K562 (cell line): Measurements from ENCODE around the gene ATP6V1G2. TPM values are rescaled to one million over a fixed set of nuclear protein-coding genes. Genes with fewer than 3 reads are reported as not detected.

ENCODE experiments used
- ATAC-seq: fragments of 200-7000 bp; cut with Tn5 transposase; 3 replicates; pipeline ENCODE4 v1.9.1; 2020; ENCODE audit warnings: moderate library complexity
- BruUV-seq: library from RNA; stranded (reverse); fragments of 400-500 nt; replicated peaks from 2 replicates; lab custom pipeline; 2021; lab: Mats Ljungman, UMichigan
- CTCF ChIA-PET: fragments of 300-600 bp; formaldehyde crosslinking; extraction: SDS; loops from one replicate; lab custom pipeline; 2021; ENCODE audit warnings: low intra/inter-chr PET ratio; lab: Yijun Ruan, JAX
- POLR2A ChIA-PET: fragments of 300-600, 350-650 bp; sonication (Branson Sonifier 250); formaldehyde crosslinking; extraction: SDS; loops from one replicate; lab custom pipeline; 2021; ENCODE audit warnings: antibody characterized with exemption, inconsistent platforms; lab: Yijun Ruan, JAX
- DNase-seq, 4 experiments: peaks; one replicate each; pipeline versions ENCODE4 v3.0.0 to v3.0.0-alpha.2; 2011 to 2018; ENCODE audit warnings: low spot score in 3 of 4, mixed read lengths in 3 of 4; ENCODE audit errors: extremely low read depth in 1 of 4
- FAIRE-seq: peaks from 2 replicates; lab custom pipeline; 2011; peaks lifted over from hg19 to GRCh38; lab: Jason Lieb, UNC
- H2AFZ ChIP-seq: 2 replicates; pipeline ENCODE4 v1.6.0; 2011; ENCODE audit warnings: low read depth, low read length, control low read depth, inconsistent platforms
- H3K27ac ChIP-seq: fragments of 200-600 bp; 3 replicates; pipeline ENCODE4 v1.8.0; 2011; ENCODE audit warnings: low read depth, mild to moderate bottlenecking, control low read depth, inconsistent platforms, low read length, moderate library complexity, mixed read lengths; ENCODE audit errors: extremely low read depth
- H3K27me3 ChIP-seq, 2 experiments: fragments of 300-600 bp in 1 of 2; 2 replicates in 1 of 2; 3 replicates in 1 of 2; pipeline versions ENCODE4 v1.6.0 to v1.8.0; 2011; ENCODE audit warnings: inconsistent platforms in 2 of 2, low read length in 2 of 2, mild to moderate bottlenecking in 1 of 2, mixed read lengths in 1 of 2, moderate library complexity in 1 of 2; ENCODE audit not compliant: control insufficient read depth in 2 of 2, insufficient read depth in 2 of 2
- H3K36me3 ChIP-seq: fragments of 300-600 bp; 3 replicates; pipeline ENCODE4 v1.8.0; 2011; ENCODE audit warnings: mild to moderate bottlenecking, low read length, inconsistent platforms; ENCODE audit not compliant: control insufficient read depth, insufficient read depth
- H3K4me1 ChIP-seq, 2 experiments: fragments of 200-600 bp in 1 of 2; replicated peaks in 1 of 2; 2 replicates in 1 of 2; 3 replicates in 1 of 2; pipeline versions ENCODE4 v1.5.1 to v1.8.0; 2011; ENCODE audit warnings: inconsistent platforms in 2 of 2, low read length in 2 of 2, mild to moderate bottlenecking in 1 of 2, mixed read lengths in 1 of 2, moderate library complexity in 1 of 2; ENCODE audit not compliant: control insufficient read depth in 2 of 2, insufficient read depth in 2 of 2
- H3K4me2 ChIP-seq: 2 replicates; pipeline ENCODE4 v1.6.1; 2011; ENCODE audit warnings: low read length, control low read depth, inconsistent platforms, mixed read lengths; ENCODE audit not compliant: insufficient read depth
- H3K4me3 ChIP-seq: fragments of 200-600 bp; sonication (generic), shearing (Covaris generic); 2 replicates; pipeline ENCODE4 v1.5.1; 2016; ENCODE audit warnings: control low read depth, inconsistent platforms
- H3K79me2 ChIP-seq: fragments of 200-600 bp; 3 replicates; pipeline ENCODE4 v1.8.0; 2011; ENCODE audit warnings: low read length, inconsistent platforms; ENCODE audit not compliant: control insufficient read depth, insufficient read depth
- H3K9ac ChIP-seq, 2 experiments: 2 replicates each; pipeline versions ENCODE4 v1.6.0 to v1.6.1; 2011; ENCODE audit warnings: low read depth in 2 of 2, low read length in 2 of 2, control low read depth in 1 of 2, inconsistent platforms in 1 of 2, mild to moderate bottlenecking in 1 of 2, mixed read lengths in 1 of 2; ENCODE audit not compliant: insufficient read depth in 1 of 2
- H3K9me1 ChIP-seq: one replicate; pipeline ENCODE4 v1.6.0; 2011; ENCODE audit warnings: inconsistent platforms, mild to moderate bottlenecking, low read length, moderate library complexity; ENCODE audit not compliant: control insufficient read depth, insufficient read depth
- H3K9me3 ChIP-seq: replicated peaks from 2 replicates; pipeline ENCODE4 v1.5.1; 2011; ENCODE audit warnings: low read depth, low read length, inconsistent platforms; ENCODE audit not compliant: control insufficient read depth, insufficient read depth
- H4K20me1 ChIP-seq: replicated peaks from 2 replicates; pipeline ENCODE4 v1.6.1; 2011; ENCODE audit warnings: low read length, inconsistent platforms, mixed read lengths; ENCODE audit not compliant: control insufficient read depth, insufficient read depth
- CHD2 ChIP-seq: IDR thresholded peaks from 2 replicates; pipeline ENCODE4 v1.6.1; 2011; ENCODE audit warnings: low read depth, low read length
- EP300 ChIP-seq: IDR thresholded peaks from 2 replicates; pipeline ENCODE4 v1.6.1; 2012; ENCODE audit warnings: low read length, improper control_type of control experiment
- ETV1 ChIP-seq: fragments of 450-650 bp; conservative IDR thresholded peaks from 2 replicates; pipeline ENCODE4 v1.6.1; 2016; ENCODE audit warnings: missing genetic modification characterization, control low read depth, low read depth, missing compliant biosample characterization
- HDAC3 ChIP-seq: fragments of 450-650 bp; IDR thresholded peaks from 2 replicates; pipeline ENCODE4 v1.6.1; 2018; ENCODE audit warnings: borderline replicate concordance, mild to moderate bottlenecking, moderate library complexity; ENCODE audit not compliant: partially characterized antibody
- JUND ChIP-seq, 2 experiments: IDR thresholded peaks; 2 replicates in 1 of 2; 3 replicates in 1 of 2; pipeline ENCODE4 v1.6.1; 2011; ENCODE audit warnings: borderline replicate concordance in 2 of 2, low read depth in 2 of 2, low read length in 2 of 2, improper control_type of control experiment in 1 of 2, missing biosample characterization in 1 of 2, missing genetic modification characterization in 1 of 2, missing genetic modification reagents in 1 of 2
- MTA3 ChIP-seq: fragments of 450-650 bp; formaldehyde crosslinking; IDR thresholded peaks from 2 replicates; pipeline ENCODE4 v1.6.1; 2017; ENCODE audit warnings: mild to moderate bottlenecking, borderline replicate concordance
- NEUROD1 ChIP-seq: fragments of 150-350 bp; IDR thresholded peaks from 2 replicates; pipeline ENCODE4 v1.6.1; 2014; ENCODE audit warnings: borderline replicate concordance, low read length, low read depth; ENCODE audit not compliant: partially characterized antibody
- RCOR1 ChIP-seq, 2 experiments: IDR thresholded peaks; 2 replicates each; pipeline ENCODE4 v1.6.1; 2012; ENCODE audit warnings: low read depth in 2 of 2, low read length in 2 of 2, borderline replicate concordance in 1 of 2, improper control_type of control experiment in 1 of 2
- RERE ChIP-seq: sonication (generic); formaldehyde crosslinking; IDR thresholded peaks from 2 replicates; pipeline ENCODE4 v1.8.0; 2023; ENCODE audit warnings: missing genetic modification reagents, mild to moderate bottlenecking, borderline replicate concordance
- SOX6 ChIP-seq: fragments of 450-650 bp; IDR thresholded peaks from 2 replicates; pipeline ENCODE4 v1.6.1; 2014; ENCODE audit warnings: mild to moderate bottlenecking
- TBL1XR1 ChIP-seq, 2 experiments: IDR thresholded peaks; 2 replicates each; pipeline ENCODE4 v1.6.1; 2012; ENCODE audit warnings: improper control_type of control experiment in 2 of 2, low read length in 2 of 2, mild to moderate bottlenecking in 1 of 2
- TRIM24 ChIP-seq, 2 experiments: fragments of 450-650 bp; IDR thresholded peaks; 2 replicates each; pipeline ENCODE4 v1.6.1; 2016
- ZNF311 ChIP-seq: fragments of 250-450 bp; sonication (Bioruptor Pico); IDR thresholded peaks from 2 replicates; pipeline ENCODE4 v1.4.0; 2020; ENCODE audit warnings: mild to moderate bottlenecking, moderate library complexity
- WGBS: fragments of 100-300 bp; shearing (Covaris generic); methylation state at CpG from one replicate; pipeline ENCODE4 v1.1.6; 2016; ENCODE audit warnings: low coverage, mixed read lengths; ENCODE audit not compliant: insufficient coverage; ENCODE audit errors: missing lambda C conversion rate; 5-methylcytosine and 5-hydroxymethylcytosine counted together
- in situ Hi-C: fragments of 300-500 bp; cut with MboI; formaldehyde crosslinking; loops from 4 replicates; pipeline ENCODE4 v1.15.0; 2018; ENCODE audit warnings: inconsistent platforms, mixed read lengths
- intact Hi-C: fragments of 100-400 bp; cut with micrococcal nuclease; formaldehyde crosslinking; loops from 2 replicates; pipeline ENCODE4 v1.14.2; 2022
- polyA plus RNA-seq, 8 experiments: library from polyadenylated mRNA; depleted of rRNA in 4 of 8; stranded (reverse) in 5 of 8; unstranded in 3 of 8; fragments of >200 nt; fragmentation: Nextera tagmentation in 2 of 8; fragmentation: Illumina TruSeq in 1 of 8; extraction: Ambion mirVana in 2 of 8; extraction: Trizol in 1 of 8; gene quantifications; 2 replicates each; pipeline versions ENCODE4 v1.2.1 to v1.2.3, GENCODE V29; 2011 to 2014; ENCODE audit warnings: inconsistent platforms in 1 of 8, missing spikeins in 1 of 8
- total RNA-seq, 7 experiments: library from RNA; depleted of rRNA in 6 of 7; stranded (reverse); fragments of >200 nt in 6 of 7; fragmentation: Illumina TruSeq in 2 of 7; extraction: Trizol in 2 of 7; gene quantifications; 2 replicates each; pipeline versions ENCODE4 v1.2.1 to v1.2.3, GENCODE V29; 2011 to 2021; ENCODE audit warnings: low replicate concordance in 1 of 7

ATP6V1G2 gene
- total and polyA plus RNA-seq, 9 of the 15 experiments (the other 6 are each of a cell fraction or from before 2014, with no cell fraction given), result 0.14 to 1.5 (median 0.33) TPM

DNA sequence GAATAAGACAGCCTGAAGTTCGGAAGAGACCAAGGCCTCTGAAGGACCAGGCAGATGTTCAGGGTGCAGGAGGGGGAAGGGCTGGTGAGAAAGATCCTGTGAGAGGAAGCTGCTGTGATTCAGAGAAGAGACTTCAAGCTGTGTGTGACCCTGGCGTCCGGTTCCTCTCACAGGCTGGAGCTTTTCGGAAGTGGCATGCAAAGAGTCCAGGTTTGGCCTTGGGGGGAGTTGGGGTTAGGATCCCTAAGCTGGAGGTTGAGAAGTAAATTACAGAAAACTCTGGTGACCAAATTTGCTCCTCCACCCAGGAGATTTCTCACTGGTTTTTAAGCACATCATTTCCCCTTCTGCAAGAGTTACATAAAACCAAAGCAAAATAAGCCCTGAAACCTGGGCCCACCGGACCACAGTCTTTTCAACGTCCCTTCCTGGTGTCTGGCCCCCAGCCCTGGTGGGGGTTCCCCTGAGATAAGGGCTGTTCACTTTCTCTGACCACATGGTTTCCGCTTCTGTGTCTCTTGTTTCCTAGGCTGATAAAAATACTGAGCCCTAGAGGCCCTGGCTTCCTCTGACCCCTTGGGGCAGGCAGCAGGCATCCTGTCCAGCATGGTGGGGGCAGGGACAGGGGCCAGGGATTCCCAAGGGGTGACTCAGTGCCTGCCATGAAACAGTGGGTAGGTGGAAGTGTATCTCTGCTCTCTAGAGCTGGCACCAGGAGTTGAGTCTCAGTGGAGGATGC is 13.7 kb upstream of the ATP6V1G2 start (continued):
- peak in 1 of 2 experiments; percentile 84; a peak in 1 of 4 replicates for TF ChIP-seq RCOR1 (IDR thresholded peaks at IDR 0.05; ENCODE audit: borderline replicate concordance in 1 of 2, low read depth in 2 of 2, low read length in 2 of 2)
- TF ChIP-seq SOX6, result peak; percentile 71
- no peak for TF ChIP-seq CHD2
- TF ChIP-seq EP300, result peak; percentile 83
- TF ChIP-seq JUND (IDR thresholded peaks at IDR 0.05; ENCODE audit: borderline replicate concordance, low read depth, low read length), result peak; percentile 88
- peak; percentile 61; the same call in 1 of the 3 replicates for TF ChIP-seq JUND (tag; IDR thresholded peaks at IDR 0.05; ENCODE audit: borderline replicate concordance, low read depth, low read length)
- TF ChIP-seq TBL1XR1 (IDR thresholded peaks at IDR 0.05; ENCODE audit: low read length in 2 of 2), result peak in 1 of 2 experiments; percentile 74; a peak in 2 of 4 replicates
- TF ChIP-seq ZNF311 (CRISPR knock-in tag), result no peak
- TF ChIP-seq MTA3, result peak; percentile 40; the same call in 1 of the 2 replicates
- peak; percentile 62 for TF ChIP-seq HDAC3
- peak; percentile 63 for TF ChIP-seq NEUROD1
- 0 out of 4 replicates have a peak, but pooled peaks have one; percentile 21 to 42 for TF ChIP-seq TRIM24 (IDR thresholded peaks at IDR 0.05)

GRCh38 chr6:31559606-31559957 is 13.2 kb upstream of the ATP6V1G2 start:
- Histone ChIP-seq H4K20me1 (no peaks in the 10 kb centered on the region), H3K9me1 (peaks cover 6% of the 10 kb centered on the region), H3K27ac (peak overlapping the region; percentile 41), H3K79me2 (no peaks in the 10 kb centered on the region), H3K4me2 (peak overlapping the region; percentile 17), H3K9ac (peak overlapping the region; percentile 6 to 77; a peak in 2 of 4 replicates), H3K27me3 (no peaks in the 10 kb centered on the region), H3K9me3 (no peaks in the 10 kb centered on the region), H2AFZ (no peak overlapping the region), H3K4me3 (no peak overlapping the region), H3K4me1 (peaks cover 47 to 64% of the 10 kb centered on the region in 2 experiments), H3K36me3 (peaks cover 51% of the 10 kb centered on the region)
- no TSS peak for BruUV-seq
- in situ Hi-C loops, result no loop called here
- WGBS, result 20% methylated on average over 4 of the region's 4 CpGs
- ChIA-PET POLR2A (interaction anchor here (0.7 to 5.8 kb wide), 12 partner anchors 9 to 239 kb away, joined by 3 to 38 read pairs (median 4); partner anchors contain the start of genes ATP6V1G2, DDX39B, NFKBIL1 and PRRC2A), CTCF (interaction anchor here (0.5 kb wide), 1 partner anchor 22 kb away, joined by 3 read pairs; no protein-coding TSS in a partner anchor)
- FAIRE-seq, result peak; percentile 77
- DNase-seq, result no peak
- intact Hi-C loops, result no loop called here
- peak; percentile 29 for ATAC-seq
- TF ChIP-seq RERE (CRISPR knock-in tag) (0 out of 2 replicates have a peak, but pooled peaks have one; percentile 48), ETV1 (no peak)
